ENCODE data around the gene NT5M.
"Not testable (repeated sequence)": the region's sequence is repeated elsewhere in the genome, so short reads cannot be mapped to it uniquely, and the experiment has no call there.

NT5M gene

DNA sequence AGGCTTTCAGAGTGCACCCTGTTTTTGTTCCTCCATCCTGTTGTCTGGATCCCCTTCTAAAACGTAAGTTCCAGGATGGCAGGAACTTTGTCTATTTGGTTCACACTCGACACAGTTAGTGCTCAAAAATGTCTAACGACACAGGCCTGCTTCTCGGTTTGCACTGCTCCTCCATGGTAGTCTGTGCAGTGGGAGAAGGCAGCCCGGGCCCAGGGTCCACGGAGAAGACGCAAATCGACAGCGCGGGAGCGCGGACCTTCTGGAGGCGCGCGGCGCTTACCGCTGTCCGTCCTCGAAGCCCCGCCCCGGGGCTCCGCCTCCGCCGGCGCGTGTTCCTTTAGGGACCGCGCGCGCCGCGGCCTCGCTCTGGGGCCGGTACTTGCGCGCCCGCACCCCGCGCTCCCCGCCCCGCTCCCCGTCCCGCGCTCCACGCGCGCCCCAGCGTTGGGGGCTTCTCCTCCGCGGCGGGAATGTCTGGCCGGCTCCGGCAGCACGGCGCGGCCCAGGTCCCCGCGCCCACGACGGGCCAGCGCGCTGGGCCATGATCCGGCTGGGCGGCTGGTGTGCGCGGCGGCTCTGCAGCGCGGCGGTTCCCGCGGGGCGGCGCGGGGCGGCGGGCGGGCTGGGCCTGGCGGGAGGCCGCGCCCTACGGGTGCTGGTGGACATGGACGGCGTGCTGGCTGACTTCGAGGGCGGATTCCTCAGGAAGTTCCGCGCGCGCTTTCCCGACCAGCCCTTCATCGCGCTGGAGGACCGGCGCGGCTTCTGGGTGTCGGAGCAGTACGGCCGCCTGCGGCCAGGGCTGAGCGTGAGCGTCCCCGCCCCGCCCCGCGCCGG is at the start of gene NT5M:
TSS of gene NT5M (plus strand) at position 364 of the 837 bp plus-strand sequence. CDS start at position 542, 178 bp downstream.
- peak; percentile 13 for DNase-seq (ENCODE audit: low spot score)

GRCh38 chr17:17253406-17253805 is 49.8 kb upstream of the NT5M start:
- DNase-seq (ENCODE audit: low spot score) (no peak), FAIRE-seq (no peak)

More for the DNA sequence above, at the start of gene NT5M:
- no peak for FAIRE-seq

DNA sequence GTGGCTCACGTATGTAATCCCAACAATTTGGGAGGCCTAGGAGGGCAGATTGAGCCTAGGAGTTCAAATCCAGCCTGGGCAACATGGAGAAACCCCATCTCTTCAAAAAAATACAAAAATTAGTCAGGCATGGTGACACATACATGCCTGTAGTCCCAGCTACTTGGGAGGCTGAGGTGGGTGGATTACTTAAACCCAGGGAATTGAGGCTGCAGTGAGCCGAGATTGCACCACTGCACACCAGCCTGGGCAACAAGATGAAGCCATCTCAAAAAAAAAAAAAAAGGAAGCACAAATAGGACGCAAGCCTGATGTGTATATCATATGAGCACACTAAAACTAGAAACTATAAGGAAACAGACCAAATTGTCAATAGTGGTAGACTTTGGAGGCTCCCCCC is 49.1 kb upstream of the NT5M start:
- DNase-seq (ENCODE audit: low spot score) (no peak), FAIRE-seq (no peak)

GRCh38 chr17:17255689-17256088 is 47.5 kb upstream of the NT5M start:
- FAIRE-seq; DNase-seq (ENCODE audit: low spot score): not testable (repeated sequence)

DNA sequence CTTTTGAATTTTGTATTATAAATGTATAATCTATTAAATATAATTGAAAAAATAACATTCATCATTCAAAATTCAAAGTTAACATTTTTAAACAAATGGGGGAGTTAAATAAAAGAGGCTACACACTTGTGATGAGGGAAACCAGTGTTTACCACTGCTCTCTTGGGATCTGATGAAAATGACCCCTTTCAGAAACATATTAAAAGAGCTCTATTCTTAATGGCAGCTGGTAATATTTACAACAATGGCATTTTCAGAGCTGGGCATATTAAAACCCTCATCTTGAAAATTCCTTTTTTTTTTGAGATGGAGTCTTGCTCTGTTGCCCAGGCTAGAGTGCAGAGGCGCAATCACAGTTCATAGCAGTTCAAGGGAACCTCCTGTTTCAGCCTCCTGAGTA is 46.9 kb upstream of the NT5M start:
- no peak for FAIRE-seq
- DNase-seq (ENCODE audit: low spot score): no peak

DNA sequence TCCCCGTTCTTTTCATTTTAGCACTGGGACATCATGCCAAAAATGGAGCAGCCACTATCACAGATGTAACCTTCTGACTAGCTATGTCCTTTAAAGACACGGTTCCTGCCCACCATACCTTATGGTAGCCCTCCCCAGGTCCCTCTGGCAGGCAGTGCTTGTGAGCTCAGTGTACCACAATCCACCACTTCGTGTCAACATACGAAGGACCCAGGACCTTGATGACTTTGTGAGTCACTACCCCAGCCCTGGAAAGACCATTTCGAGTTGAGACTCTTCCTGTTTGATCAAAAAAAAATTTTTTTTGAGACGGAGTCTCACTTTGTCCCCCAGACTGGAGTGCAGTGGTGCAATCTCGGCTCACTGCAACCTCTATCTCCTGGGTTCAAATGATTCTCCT is 45.2 kb upstream of the NT5M start:
- no peak for FAIRE-seq
- no peak for DNase-seq (ENCODE audit: low spot score)

- DNase-seq (ENCODE audit: low spot score) (no peak), FAIRE-seq (no peak)
Measured at GRCh38 chr17:17258998-17259397, 44.2 kb upstream of the NT5M start.

DNA sequence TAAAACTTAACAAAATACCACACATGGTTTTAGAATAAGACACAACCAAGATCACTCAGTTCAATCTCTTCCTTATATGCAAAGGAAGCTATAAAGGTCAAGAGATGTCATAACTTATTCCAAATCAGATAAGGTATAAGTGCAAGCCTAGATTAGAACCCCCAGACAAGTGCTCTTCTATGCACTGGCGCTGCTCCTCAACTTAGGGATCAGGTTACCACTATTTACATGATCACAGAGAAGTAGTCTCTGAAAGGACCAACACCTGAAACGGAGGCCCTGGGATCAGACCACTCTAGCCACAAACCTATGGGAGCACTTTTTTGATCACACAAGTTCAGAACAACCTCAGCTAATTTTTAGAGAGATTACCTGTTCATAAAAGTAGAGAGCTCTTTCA is 38.7 kb upstream of the NT5M start:
- DNase-seq (ENCODE audit: low spot score): no peak
- FAIRE-seq: no peak

GRCh38 chr17:17269926-17270773 is 33.0 kb upstream of the NT5M start:
- no peak for FAIRE-seq
- DNase-seq (ENCODE audit: low spot score): no peak

GRCh38 chr17:17275971-17276370 is 27.2 kb upstream of the NT5M start:
- FAIRE-seq: no peak

DNA sequence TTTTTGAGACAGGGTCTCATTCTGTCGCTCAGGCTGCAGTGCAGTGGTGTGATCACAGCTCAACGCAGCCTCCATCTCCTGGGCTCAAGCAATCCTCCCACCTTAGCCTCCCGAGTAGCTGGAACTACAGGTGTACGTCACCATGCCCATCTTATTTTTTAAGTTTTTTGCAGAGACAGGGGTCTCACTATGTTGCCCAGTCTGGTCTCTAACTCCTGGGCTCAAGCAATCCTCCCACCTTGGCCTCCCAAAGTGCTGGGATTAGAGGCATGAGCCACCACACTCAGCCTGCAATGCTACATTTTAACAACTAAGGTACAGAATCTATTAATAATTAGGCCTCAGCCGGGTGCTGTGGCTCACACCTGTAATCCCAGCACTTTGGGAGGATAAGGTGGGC is 25.7 kb upstream of the NT5M start:
- DNase-seq (ENCODE audit: low spot score); FAIRE-seq: not testable (repeated sequence)

More at GRCh38 chr17:17275971-17276370, 27.2 kb upstream of the NT5M start:
- DNase-seq (ENCODE audit: low spot score): no peak

GRCh38 chr17:17279316-17279715 is 23.9 kb upstream of the NT5M start:
- DNase-seq (ENCODE audit: low spot score): no peak
- FAIRE-seq: no peak

DNA sequence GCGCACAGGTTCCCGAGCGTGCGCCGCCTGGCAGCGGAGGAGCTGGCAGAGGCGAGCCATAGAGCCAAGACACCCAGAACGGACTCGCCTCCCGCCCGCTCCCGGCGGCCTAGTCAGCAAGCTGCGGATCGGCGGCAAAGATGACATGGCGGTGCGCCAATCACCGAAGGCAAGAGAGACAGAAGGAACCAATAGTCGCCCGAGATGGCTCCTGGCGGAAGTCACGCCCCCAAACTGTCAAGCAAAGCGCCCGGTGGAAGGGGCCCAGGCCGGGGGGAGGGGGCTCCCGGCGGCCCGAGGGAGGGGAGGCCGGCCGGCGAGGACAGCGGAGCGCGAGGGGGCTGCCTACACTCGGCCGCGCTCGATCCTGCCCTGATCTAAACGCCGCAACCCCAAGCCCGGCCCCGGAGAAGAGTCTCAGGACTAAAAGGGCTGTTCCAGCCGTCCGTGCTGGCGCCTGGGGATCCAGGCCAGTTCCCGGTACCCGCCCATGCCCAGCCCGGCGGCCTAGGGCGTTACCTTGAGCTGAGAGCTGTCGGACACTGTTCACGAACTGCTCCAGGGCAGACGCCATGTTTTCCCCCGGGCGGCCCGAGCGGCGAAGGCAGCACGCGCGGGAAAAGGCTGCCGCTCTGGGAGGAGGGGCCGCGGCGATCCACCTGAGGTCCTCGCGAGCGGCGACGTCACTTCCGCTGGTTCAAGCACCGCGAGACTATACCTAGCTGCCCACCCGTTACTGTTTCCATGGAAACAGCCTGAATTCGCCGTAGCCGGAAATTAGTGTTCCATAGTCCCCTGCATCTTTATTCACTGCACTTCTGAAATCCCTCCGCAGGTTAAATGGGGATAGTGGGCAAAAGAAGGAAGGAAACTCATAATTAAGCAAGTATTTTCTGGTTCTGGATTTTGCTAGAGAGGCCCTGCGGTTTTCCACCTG is 22.3 kb upstream of the NT5M start, which contains the start of gene COPS3:
TSS of gene COPS3 (minus strand) at position 634 of the 937 bp plus-strand sequence. CDS start at position 574, 60 bp downstream.
- peak; percentile 71 for FAIRE-seq
- peak; percentile 94 for DNase-seq (ENCODE audit: low spot score)

- DNase-seq (ENCODE audit: low spot score): no peak
- FAIRE-seq: no peak
Measured at GRCh38 chr17:17285951-17286350, 17.2 kb upstream of the NT5M start.

- no peak for DNase-seq (ENCODE audit: low spot score)
- no peak for FAIRE-seq
Measured at GRCh38 chr17:17289086-17289485, 14.1 kb upstream of the NT5M start.

DNA sequence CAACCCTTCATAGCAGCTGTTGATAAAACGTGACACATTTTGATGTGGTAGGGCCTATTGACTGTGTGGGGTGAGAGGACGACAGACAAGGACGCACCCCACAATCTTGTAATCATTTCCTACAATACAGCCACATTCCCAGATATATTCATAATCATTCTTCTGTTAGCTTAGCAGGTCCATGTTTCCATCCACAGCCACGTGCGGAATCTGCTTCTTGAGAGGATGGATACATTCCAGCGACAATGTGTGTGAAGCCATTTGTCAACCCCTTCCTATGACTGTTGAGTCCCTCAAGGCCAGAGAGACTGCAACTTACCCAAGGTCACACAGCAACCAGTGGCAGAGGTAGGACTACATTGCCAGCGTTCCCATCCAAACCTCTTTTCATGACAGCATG is 13.5 kb upstream of the NT5M start:
- FAIRE-seq (no peak), DNase-seq (ENCODE audit: low spot score) (no peak)

DNA sequence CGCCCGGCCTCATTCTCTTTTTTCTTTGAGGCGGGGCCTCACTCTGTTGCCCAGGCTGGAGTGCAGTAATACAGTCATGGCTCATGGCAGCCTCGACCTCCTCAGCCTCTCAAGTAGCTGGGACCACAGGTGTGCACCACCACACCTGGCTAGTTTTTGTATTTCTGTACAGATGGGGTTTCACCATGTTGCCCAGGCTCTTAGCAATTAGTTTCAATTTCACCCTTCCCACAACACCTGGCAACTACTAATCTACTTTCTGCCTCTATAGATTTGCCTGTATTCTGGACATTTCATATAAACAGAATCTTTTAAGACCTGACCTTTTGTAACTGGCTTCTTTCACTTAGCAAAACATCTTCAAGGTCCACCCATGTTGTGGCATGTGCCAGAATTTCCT is 8.0 kb upstream of the NT5M start:
- DNase-seq (ENCODE audit: low spot score) (no peak), FAIRE-seq (no peak)

DNA sequence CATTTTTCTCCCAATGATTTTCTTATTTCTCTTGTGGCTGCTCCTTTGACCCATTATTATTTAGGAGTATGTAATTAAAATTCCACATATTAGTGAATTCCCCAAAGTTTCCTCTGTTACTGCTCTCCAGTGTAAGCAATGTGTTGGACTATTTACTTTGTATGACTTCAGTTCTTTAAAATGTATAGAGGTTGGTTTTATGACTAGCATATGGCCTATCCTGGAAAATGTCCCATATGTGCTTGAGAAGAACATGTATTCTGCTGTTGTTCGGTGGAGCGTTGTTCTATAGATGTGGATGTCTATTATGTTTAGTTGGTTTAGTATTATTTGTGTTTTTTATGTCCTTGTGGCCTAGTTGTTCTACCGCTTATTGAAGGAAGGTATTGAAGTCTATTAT is 6.0 kb upstream of the NT5M start:
- DNase-seq (ENCODE audit: low spot score): no peak
- FAIRE-seq: no peak

DNA sequence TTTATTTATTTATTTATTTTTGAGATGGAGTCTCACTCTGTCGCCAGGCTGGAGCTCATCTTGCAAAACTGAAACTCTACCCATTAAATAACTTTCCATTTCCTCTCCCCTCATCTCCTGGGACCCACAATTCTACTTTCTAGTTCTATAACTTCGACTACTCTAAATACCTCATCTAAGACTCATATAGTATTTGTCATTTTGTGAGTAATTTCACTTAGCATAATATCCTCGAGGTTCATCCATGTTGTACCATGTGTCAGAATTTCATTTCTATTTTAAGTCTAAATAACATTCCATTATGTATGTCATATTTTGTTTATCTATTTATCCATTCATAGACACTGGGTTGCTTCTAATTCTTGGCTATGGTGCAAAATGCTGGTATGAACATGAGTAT is 5.1 kb upstream of the NT5M start:
- no peak for FAIRE-seq
- DNase-seq (ENCODE audit: low spot score): no peak

GRCh38 chr17:17300624-17301568 is 2.3 kb upstream of the NT5M start:
- FAIRE-seq (no peak), DNase-seq (ENCODE audit: low spot score) (peak; percentile 8)
